Left lung (tissue), 10 donors: ENCODE results near the gene PTPRB. TPM values are rescaled to one million over a fixed set of nuclear protein-coding genes. Genes with fewer than 3 reads are reported as not detected.

Experiments used
- ATAC-seq: fragments of 200-7000 bp; cut with Tn5 transposase; one replicate; pipeline ENCODE4 v1.9.1; 2020; ENCODE audit warnings: moderate library complexity
- DNase-seq, 4 donors: peaks; one replicate each; pipeline ENCODE4 v3.0.0-alpha.2; 2013 to 2020
- H3K27ac ChIP-seq, 2 donors: fragments of 200-600 bp; sonication (generic) in 1 of 2; one replicate each; pipeline versions ENCODE4 v1.5.0 to v1.8.0; 2020 to 2021
- H3K27me3 ChIP-seq, 2 donors: fragments of 200-600 bp; sonication (generic) in 1 of 2; one replicate each; pipeline versions ENCODE4 v1.5.0 to v1.8.0; 2020 to 2021
- H3K36me3 ChIP-seq, 2 donors: fragments of 200-600 bp; sonication (generic) in 1 of 2; one replicate each; pipeline versions ENCODE4 v1.5.0 to v1.8.0; 2020 to 2021
- H3K4me1 ChIP-seq, 2 donors: fragments of 200-600 bp; one replicate each; pipeline ENCODE4 v1.8.0; 2021
- H3K4me3 ChIP-seq, 2 donors: fragments of 200-600 bp; sonication (generic) in 1 of 2; one replicate each; pipeline versions ENCODE4 v1.5.0 to v1.8.0; 2020 to 2021; ENCODE audit warnings: mild to moderate bottlenecking in 1 of 2
- H3K9me3 ChIP-seq, 2 donors: fragments of 200-600 bp; sonication (generic) in 1 of 2; one replicate each; pipeline versions ENCODE4 v1.5.0 to v1.8.0; 2020 to 2021
- intact Hi-C, 2 donors: fragments of 100-400 bp; cut with DNase I; formaldehyde crosslinking; loops; one replicate each; pipeline versions ENCODE4 v1.11.2 to v1.14.2; 2022
- polyA plus RNA-seq, 6 donors: library from polyadenylated mRNA; unstranded; fragments of 120-200 nt; gene quantifications; one replicate each; pipeline ENCODE4 v1.2.1, GENCODE V29; 2013; ENCODE audit not compliant: insufficient read length in 6 of 6
- total RNA-seq, 2 donors: library from RNA; stranded (reverse); fragmentation: NEBNext Ultra II Directional; extraction: Animal tissue kit (Norgen Biotek cat#: 25700); gene quantifications; one replicate each; pipeline ENCODE4 v1.2.1, GENCODE V29; 2021
- TF ChIP-seq, protein P1 (sequence below), 2 donors: fragments of 200-600 bp; sonication (generic) in 1 of 2; IDR thresholded peaks; one replicate each; pipeline versions ENCODE4 v1.5.0 to v1.8.0; 2021; ENCODE audit warnings: antibody characterized with exemption in 2 of 2
- donor health status: DM: no; HTN: yes; CAD: no.
- donor health status: DM: no; HTN: no; CAD: no.

The PTPRB gene
- total and polyA plus RNA-seq, 8 donors: 34.6 to 83.2 (median 38.4) TPM

DNA sequence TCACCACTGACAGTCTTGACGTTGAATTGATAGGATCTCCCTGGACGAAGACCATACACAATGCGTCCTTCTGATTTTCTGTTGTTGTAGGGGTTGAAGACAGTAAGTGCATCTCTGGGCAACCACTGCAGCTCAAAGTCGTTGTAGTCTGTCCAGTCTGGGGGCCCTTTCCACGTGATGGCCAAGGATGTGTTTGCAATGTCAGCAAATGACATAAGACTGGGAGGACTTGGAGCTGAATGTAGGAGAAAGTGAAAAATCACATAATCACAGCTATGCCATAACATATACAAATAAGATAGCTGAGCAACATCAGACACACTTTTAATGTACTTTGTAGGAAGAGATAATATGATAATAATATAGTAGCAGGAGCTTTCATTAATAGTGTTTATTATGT, 77.8 kb downstream of the PTPRB start:
- Histone ChIP-seq H3K27ac (no peak overlapping the region), H3K4me3 (no peak overlapping the region), H3K4me1 (no peaks in the 10 kb centered on the region), H3K36me3 (no peaks in the 10 kb centered on the region), H3K27me3 (no peaks in the 10 kb centered on the region), H3K9me3 (no peaks in the 10 kb centered on the region)
- intact Hi-C loops: no loop called here
- no peak for ATAC-seq
- no peak for DNase-seq
- TF ChIP-seq, protein P1, sequence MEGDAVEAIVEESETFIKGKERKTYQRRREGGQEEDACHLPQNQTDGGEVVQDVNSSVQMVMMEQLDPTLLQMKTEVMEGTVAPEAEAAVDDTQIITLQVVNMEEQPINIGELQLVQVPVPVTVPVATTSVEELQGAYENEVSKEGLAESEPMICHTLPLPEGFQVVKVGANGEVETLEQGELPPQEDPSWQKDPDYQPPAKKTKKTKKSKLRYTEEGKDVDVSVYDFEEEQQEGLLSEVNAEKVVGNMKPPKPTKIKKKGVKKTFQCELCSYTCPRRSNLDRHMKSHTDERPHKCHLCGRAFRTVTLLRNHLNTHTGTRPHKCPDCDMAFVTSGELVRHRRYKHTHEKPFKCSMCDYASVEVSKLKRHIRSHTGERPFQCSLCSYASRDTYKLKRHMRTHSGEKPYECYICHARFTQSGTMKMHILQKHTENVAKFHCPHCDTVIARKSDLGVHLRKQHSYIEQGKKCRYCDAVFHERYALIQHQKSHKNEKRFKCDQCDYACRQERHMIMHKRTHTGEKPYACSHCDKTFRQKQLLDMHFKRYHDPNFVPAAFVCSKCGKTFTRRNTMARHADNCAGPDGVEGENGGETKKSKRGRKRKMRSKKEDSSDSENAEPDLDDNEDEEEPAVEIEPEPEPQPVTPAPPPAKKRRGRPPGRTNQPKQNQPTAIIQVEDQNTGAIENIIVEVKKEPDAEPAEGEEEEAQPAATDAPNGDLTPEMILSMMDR (IDR thresholded peaks at IDR 0.05): no peak

DNA sequence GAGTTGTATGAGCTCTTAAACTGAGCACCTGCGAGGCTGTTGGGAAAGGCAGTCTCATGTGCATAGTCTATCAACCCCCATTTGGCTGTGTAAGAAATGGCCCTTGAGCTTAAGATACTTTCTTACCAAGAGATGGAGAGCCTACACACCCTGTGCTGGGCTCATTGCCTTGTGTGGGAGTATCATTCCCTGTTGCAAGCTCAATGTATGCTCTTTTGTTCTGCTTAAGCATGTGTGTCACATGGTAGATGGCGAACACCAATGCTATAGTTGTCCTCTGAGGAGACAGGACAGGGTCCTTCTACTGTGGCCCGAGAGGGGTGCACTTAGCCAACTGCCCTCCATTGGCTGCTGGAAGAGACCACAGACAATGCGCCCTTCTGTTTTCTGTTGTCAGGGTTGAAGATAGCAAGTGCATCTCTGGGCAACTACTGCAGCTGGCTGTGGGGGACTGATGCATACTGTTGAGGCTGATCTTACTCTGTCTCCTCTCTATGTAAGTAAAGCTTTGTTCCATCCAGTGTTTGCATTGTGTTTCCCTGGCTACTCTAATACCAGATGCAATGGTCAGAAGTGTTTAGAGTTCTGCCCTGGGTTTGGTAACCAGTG, 79.5 kb downstream of the PTPRB start:
- no peaks in the 10 kb centered on the region for H3K9me3 ChIP-seq
- no peaks in the 10 kb centered on the region for H3K4me1 ChIP-seq
- no peak overlapping the region for H3K27ac ChIP-seq
- intact Hi-C loops: no loop called here
- no peaks in the 10 kb centered on the region for H3K36me3 ChIP-seq
- H3K4me3 ChIP-seq: no peak overlapping the region
- no peaks in the 10 kb centered on the region for H3K27me3 ChIP-seq
- TF ChIP-seq, protein P1 (IDR thresholded peaks at IDR 0.05): no peak
- DNase-seq (no peak), ATAC-seq (no peak)

DNA sequence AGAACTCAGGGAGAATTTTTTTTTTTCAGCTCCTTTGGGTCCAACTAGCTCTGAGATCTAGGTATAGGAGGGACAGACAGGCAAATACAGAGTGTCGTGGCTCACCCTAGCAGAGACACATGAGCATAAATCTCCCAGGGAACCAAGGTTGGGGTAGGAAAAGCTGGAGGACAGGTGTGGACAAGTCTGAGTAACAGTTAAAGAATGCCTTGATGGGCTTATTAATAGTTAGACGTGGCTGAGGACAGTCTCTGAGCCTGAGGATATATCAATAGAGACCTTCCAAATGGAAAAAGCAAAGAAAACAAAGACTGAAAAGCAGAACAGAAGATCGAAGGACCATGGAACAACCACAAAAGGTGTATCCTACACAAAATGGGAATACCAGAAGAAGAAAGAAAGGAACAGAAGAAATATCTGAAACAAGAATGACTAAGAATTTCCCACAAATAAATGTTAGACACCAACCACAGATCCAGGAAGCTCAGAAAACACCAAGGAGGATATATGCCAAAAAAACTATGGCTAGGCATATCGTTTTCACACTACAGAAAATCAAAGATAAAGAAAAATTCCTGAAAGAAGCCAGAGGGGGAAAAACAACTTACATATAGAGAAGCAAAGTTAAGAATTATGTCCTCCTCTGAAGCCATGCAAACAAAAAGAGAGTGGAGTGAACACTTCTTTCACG, 80.9 kb downstream of the PTPRB start:
- intact Hi-C loops: no loop called here
- Histone ChIP-seq H3K27ac (no peak overlapping the region), H3K4me1 (no peaks in the 10 kb centered on the region), H3K36me3 (no peaks in the 10 kb centered on the region), H3K4me3 (no peak overlapping the region), H3K9me3 (no peaks in the 10 kb centered on the region), H3K27me3 (no peaks in the 10 kb centered on the region)
- TF ChIP-seq, protein P1 (IDR thresholded peaks at IDR 0.05): no peak
- DNase-seq (no peak), ATAC-seq (no peak)

DNA sequence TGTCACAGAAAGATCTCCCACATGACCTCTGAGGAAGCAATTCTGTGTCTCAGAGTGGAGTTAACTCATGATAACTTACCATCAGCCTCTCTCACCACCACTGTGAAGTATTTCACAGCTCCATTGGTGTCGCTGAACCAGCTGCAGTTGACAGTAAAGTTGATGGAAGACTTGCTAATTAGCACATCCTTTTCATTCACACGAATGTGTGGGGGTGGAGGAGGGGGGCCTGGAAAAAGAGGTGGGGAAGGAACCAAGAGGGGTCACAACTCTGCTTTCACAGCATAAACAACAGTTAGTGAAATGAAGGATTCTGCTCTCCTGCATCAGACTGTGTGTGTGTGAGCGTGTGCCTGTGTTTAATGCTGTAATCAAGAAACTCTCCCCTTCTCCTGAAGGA, 82.1 kb downstream of the PTPRB start:
- no peak overlapping the region for H3K27ac ChIP-seq
- ATAC-seq: no peak
- intact Hi-C loops: no loop called here

DNA sequence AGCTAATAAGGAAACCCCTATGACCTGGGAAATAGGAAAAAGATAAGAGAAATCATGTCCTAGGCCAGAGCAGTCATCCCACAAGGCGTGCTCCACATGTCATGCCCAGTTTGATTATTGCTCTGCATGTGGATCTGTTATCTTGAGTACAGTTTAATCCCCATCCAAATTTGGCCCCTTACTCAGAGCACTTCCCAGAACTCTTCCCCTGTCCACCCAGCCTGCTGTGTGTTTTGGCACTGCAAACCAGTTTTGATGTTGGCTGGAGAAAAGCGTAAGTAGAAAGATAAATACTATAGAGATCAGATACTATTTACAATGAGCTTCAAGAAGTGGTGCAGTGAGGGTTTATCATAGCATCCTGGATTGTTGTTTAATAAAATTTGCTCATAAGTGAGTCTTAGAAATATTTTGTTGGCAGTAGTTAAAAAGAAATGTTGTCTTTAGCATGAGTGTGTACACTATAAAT, 83.8 kb downstream of the PTPRB start:
- intact Hi-C loops: no loop called here
- TF ChIP-seq, protein P1 (IDR thresholded peaks at IDR 0.05): no peak
- ATAC-seq: no peak

More for the DNA sequence above, 82.1 kb downstream of the PTPRB start:
- TF ChIP-seq, protein P1 (IDR thresholded peaks at IDR 0.05): no peak
- Histone ChIP-seq H3K4me1 (no peaks in the 10 kb centered on the region), H3K9me3 (no peaks in the 10 kb centered on the region), H3K27me3 (no peaks in the 10 kb centered on the region), H3K4me3 (no peak overlapping the region), H3K36me3 (no peaks in the 10 kb centered on the region)
- no peak for DNase-seq

More for the DNA sequence above, 83.8 kb downstream of the PTPRB start:
- H3K27me3 ChIP-seq: no peaks in the 10 kb centered on the region
- H3K36me3 ChIP-seq: no peaks in the 10 kb centered on the region
- no peaks in the 10 kb centered on the region for H3K9me3 ChIP-seq
- H3K27ac ChIP-seq: no peak overlapping the region
- peak in 1 of 4 donors; percentile 55 for DNase-seq
- no peaks in the 10 kb centered on the region for H3K4me1 ChIP-seq
- no peak overlapping the region for H3K4me3 ChIP-seq
